ENCODE results near the gene GNG5.
A peak's percentile ranks its signal among the peaks of the same experiment; 100 is the strongest.
"Not testable (repeated sequence)": the region's sequence is repeated elsewhere in the genome, so short reads cannot be mapped to it uniquely, and the experiment has no call there.

The GNG5 gene

DNA sequence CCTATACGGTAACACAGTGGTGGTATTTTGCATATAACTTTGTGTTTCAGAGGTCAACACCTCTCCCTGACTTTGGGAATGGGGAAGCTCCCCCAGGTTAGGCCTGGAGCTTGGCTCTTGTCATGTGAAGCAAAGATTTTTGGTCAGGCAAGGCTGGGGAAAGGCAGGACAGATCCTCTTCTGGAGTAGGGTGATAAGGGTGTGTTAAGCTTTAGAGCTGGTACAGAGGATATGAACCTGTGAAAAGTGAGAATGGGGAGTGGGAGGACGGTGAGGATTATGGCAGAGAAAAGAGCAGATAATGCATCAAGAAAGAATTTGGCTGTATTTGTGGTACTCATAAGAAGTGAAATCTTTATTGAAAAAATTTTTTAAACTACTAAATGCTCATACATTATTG, 25.1 kb downstream of the GNG5 start:
- no peak for DNase-seq

GRCh38 chr1:84480650-84481049, 25.7 kb downstream of the GNG5 start:
- DNase-seq, result no peak

DNA sequence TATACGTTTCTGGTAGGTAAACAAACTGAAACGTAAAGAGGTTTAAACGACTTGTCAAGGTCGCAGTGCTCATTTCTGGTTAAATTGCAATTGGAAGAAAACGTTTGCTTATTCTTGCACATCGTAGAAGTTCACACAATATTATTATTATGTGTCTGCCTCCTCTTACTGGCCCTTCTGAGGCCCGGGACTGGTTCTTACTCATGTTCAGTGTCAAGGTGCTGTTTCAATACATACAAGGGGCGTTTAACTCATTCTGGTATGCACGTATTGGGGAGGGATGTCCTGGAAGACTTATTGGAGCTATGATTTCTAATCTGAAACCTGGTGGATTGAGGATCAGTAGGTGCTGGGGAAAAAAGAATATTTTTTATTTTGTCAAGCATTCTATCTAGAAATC, 26.4 kb downstream of the GNG5 start:
- no peak for DNase-seq

DNA sequence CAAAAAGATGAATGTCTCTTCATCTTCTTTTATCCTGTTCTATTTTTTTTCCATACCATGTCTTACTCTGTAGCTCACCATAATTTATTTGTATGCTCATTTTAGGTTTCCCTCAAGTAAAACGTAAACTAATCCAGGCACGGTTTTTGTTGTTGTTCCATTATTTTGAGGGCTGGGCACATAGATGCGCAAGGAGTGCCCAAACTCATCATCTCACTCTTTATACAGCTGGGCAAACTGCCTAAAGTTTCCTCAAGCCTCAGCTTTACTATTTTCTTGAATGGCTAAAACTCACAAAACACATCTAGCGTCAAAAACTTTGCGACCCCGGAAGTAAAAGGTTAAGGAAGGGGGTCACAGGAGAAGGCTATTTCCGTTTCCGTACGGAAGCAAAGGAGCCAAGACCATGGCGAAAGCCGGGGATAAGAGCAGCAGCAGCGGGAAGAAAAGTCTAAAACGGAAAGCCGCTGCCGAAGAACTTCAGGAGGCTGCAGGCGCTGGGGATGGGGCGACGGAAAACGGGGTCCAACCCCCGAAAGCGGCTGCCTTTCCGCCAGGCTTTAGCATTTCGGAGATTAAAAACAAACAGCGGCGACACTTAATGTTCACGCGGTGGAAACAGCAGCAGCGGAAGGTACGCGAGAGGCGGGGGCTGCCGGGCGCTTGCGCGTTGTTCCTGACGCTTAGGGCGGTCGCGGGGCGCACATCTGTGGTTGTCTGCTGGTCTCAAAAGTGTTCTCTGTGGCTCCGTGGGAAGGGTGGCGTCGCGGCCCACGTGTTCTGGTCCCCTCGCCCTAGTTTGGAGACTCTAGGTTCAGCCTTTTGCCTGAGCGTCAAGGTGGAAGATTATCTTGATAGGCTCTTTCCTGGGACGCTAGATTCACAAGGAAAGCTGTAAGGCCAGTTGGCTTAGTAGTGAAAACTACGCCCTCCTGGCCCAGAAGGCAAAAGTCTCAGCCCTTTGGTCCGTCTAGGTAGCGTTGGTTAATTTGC, 27.2 kb downstream of the GNG5 start, which contains the start of gene RPF1:
Gene RPF1 (plus strand): TSS at position 391 of the 993 bp plus-strand sequence. CDS start 16 bp downstream, at position 407.
- peak; percentile 97 for DNase-seq

GRCh38 chr1:84476225-84476624, 30.2 kb downstream of the GNG5 start:
- DNase-seq, result no peak

GRCh38 chr1:84467298-84467697, 39.1 kb downstream of the GNG5 start:
- no peak for DNase-seq

- no peak for DNase-seq
These were observed 44.3 kb downstream of the GNG5 start for GRCh38 chr1:84462118-84462517.

DNA sequence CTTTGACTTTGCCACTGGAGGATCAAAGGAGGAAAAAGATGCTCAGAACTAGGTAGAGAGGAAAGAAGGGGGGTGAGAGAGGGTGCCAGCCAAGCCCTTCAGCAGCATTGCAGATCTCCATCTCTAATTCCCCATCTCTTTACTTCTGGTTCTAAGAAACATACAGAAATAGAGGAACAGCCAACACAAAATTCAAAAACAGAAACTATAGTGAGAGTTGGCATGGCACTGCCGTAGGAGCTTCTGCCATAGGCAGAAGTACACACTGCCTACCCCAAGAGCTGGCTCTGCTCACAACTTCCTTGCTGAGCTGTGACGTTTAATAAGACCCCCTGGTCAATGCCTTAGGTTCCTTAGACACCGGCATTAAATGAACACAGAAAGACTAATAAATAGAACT, 53.9 kb downstream of the GNG5 start:
- no peak for DNase-seq

- DNase-seq, result no peak
These were observed 55.5 kb downstream of the GNG5 start for GRCh38 chr1:84450910-84451309.

GRCh38 chr1:84448704-84449103, 57.7 kb downstream of the GNG5 start:
- not testable (repeated sequence) for DNase-seq
